H1 (cell line): ENCODE measurements around the gene ELFN1. TPM values are rescaled to one million over a fixed set of nuclear protein-coding genes. Genes with fewer than 3 reads are reported as not detected.

Source experiments
- CTCF ChIA-PET: fragments of 300-600 bp; sonication (Branson Sonifier 250); formaldehyde crosslinking; loops from one replicate; lab custom pipeline; 2021; ENCODE audit not compliant: partially characterized antibody; lab: Charles Lee
- POLR2A ChIA-PET: fragments of 300-600 bp; sonication (Branson Sonifier 250); formaldehyde crosslinking; loops from one replicate; lab custom pipeline; 2021; ENCODE audit warnings: inconsistent platforms; ENCODE audit not compliant: partially characterized antibody; lab: Charles Lee
- DNase-seq, 2 experiments: peaks; one replicate each; pipeline versions ENCODE4 v3.0.0 to v3.0.0-alpha.2; 2010 to 2022; ENCODE audit warnings: low spot score in 2 of 2, low read depth in 1 of 2, mixed read lengths in 1 of 2
- FAIRE-seq: peaks from 2 replicates; lab custom pipeline; 2011; peaks lifted over from hg19 to GRCh38; lab: Jason Lieb, UNC
- H2AFZ ChIP-seq: 2 replicates; pipeline ENCODE4 v1.8.1; 2012; ENCODE audit warnings: low read length, inconsistent platforms
- H2AK5ac ChIP-seq: 2 replicates; pipeline ENCODE4 v1.6.1; 2013; ENCODE audit warnings: low read depth, low read length
- H2BK120ac ChIP-seq: replicated peaks from 2 replicates; pipeline ENCODE3; 2013; ENCODE audit warnings: low read depth, low read length, inconsistent platforms
- H2BK12ac ChIP-seq: 2 replicates; pipeline ENCODE4 v1.6.1; 2013; ENCODE audit warnings: low read depth, low read length
- H2BK15ac ChIP-seq: 2 replicates; pipeline ENCODE4 v1.6.1; 2013; ENCODE audit warnings: low read length
- H2BK20ac ChIP-seq: 2 replicates; pipeline ENCODE4 v1.6.1; 2013; ENCODE audit warnings: low read length
- H2BK5ac ChIP-seq: 2 replicates; pipeline ENCODE4 v1.6.1; 2013; ENCODE audit warnings: low read depth, low read length
- H3K14ac ChIP-seq: 2 replicates; pipeline ENCODE4 v1.6.1; 2013; ENCODE audit warnings: inconsistent platforms; ENCODE audit not compliant: insufficient read length
- H3K18ac ChIP-seq: 2 replicates; pipeline ENCODE4 v1.6.1; 2013; ENCODE audit warnings: low read length; ENCODE audit errors: extremely low read depth
- H3K23ac ChIP-seq: 2 replicates; pipeline ENCODE4 v1.6.1; 2013; ENCODE audit warnings: inconsistent platforms; ENCODE audit not compliant: insufficient read length
- H3K23me2 ChIP-seq: 2 replicates; pipeline ENCODE4 v1.6.1; 2013; ENCODE audit warnings: low read depth, low read length
- H3K27ac ChIP-seq: 2 replicates; pipeline ENCODE4 v1.6.1; 2011; ENCODE audit warnings: low read depth, low read length, inconsistent platforms
- H3K27me3 ChIP-seq, 4 experiments: replicated peaks in 1 of 4; 1 replicate in 1 of 4; 2 replicates in 3 of 4; pipeline versions ENCODE4 v1.6.1 to v1.8.1; 2011 to 2013; ENCODE audit warnings: low read length in 3 of 4, mild to moderate bottlenecking in 3 of 4, inconsistent platforms in 2 of 4, mixed read lengths in 2 of 4, moderate library complexity in 1 of 4; ENCODE audit not compliant: control insufficient read depth in 3 of 4, insufficient read depth in 3 of 4; ENCODE audit errors: extremely low read depth in 1 of 4
- H3K36me3 ChIP-seq, 4 experiments: 2 replicates each; pipeline versions ENCODE4 v1.6.1 to v1.8.1; 2011 to 2013; ENCODE audit warnings: mild to moderate bottlenecking in 4 of 4, low read length in 3 of 4, moderate library complexity in 2 of 4, control low read depth in 1 of 4, inconsistent platforms in 1 of 4; ENCODE audit not compliant: insufficient read depth in 4 of 4, control insufficient read depth in 2 of 4
- H3K4ac ChIP-seq: replicated peaks from 2 replicates; pipeline ENCODE3; 2013; ENCODE audit warnings: low read length, low read depth, mixed read lengths, inconsistent platforms; ENCODE audit not compliant: insufficient read length
- H3K4me1 ChIP-seq, 4 experiments: replicated peaks in 1 of 4; 1 replicate in 1 of 4; 2 replicates in 3 of 4; pipeline versions ENCODE4 v1.6.1 to v1.8.1; 2011 to 2013; ENCODE audit warnings: low read length in 3 of 4, inconsistent platforms in 2 of 4, mixed read lengths in 1 of 4; ENCODE audit not compliant: insufficient read depth in 4 of 4, control insufficient read depth in 3 of 4
- H3K4me2 ChIP-seq, 2 experiments: 2 replicates each; pipeline versions ENCODE4 v1.6.1 to v1.8.1; 2011 to 2013; ENCODE audit warnings: low read depth in 2 of 2, low read length in 2 of 2, control low read depth in 1 of 2, inconsistent platforms in 1 of 2, mild to moderate bottlenecking in 1 of 2; ENCODE audit not compliant: insufficient read depth in 1 of 2
- H3K4me3 ChIP-seq, 4 experiments: fragments of 200-600, 300-600 bp in 1 of 4; sonication (generic), shearing (Covaris generic), sonication (Bioruptor Twin) in 1 of 4; 2 replicates each; pipeline versions ENCODE4 v1.5.1 to v1.8.1; 2011 to 2016; ENCODE audit warnings: low read length in 4 of 4, low read depth in 3 of 4, control low read depth in 2 of 4, inconsistent platforms in 2 of 4, mild to moderate bottlenecking in 2 of 4, mixed read lengths in 1 of 4, moderate library complexity in 1 of 4; ENCODE audit not compliant: insufficient read depth in 2 of 4; ENCODE audit errors: extremely low read depth in 1 of 4
- H3K56ac ChIP-seq: replicated peaks from 2 replicates; pipeline ENCODE3; 2013; ENCODE audit warnings: low read depth, mild to moderate bottlenecking, mixed read lengths, low read length, inconsistent platforms; ENCODE audit not compliant: insufficient read length
- H3K79me1 ChIP-seq: 2 replicates; pipeline ENCODE4 v1.6.1; 2013; ENCODE audit warnings: low read depth, low read length, control low read depth
- H3K79me2 ChIP-seq, 2 experiments: 2 replicates each; pipeline versions ENCODE4 v1.6.1 to v1.8.1; 2012 to 2013; ENCODE audit warnings: low read length in 2 of 2, mild to moderate bottlenecking in 2 of 2, inconsistent platforms in 1 of 2; ENCODE audit not compliant: insufficient read depth in 2 of 2, control insufficient read depth in 1 of 2
- H3K9ac ChIP-seq, 4 experiments: replicated peaks in 1 of 4; 1 replicate in 1 of 4; 2 replicates in 3 of 4; pipeline versions ENCODE4 v1.6.1 to v1.8.1; 2011 to 2013; ENCODE audit warnings: low read depth in 3 of 4, low read length in 3 of 4, control low read depth in 2 of 4, mild to moderate bottlenecking in 2 of 4, moderate library complexity in 2 of 4, inconsistent platforms in 1 of 4; ENCODE audit errors: extremely low read depth in 1 of 4
- H3K9me3 ChIP-seq, 2 experiments: 2 replicates each; pipeline versions ENCODE4 v1.6.1 to v1.8.1; 2012 to 2013; ENCODE audit warnings: mild to moderate bottlenecking in 2 of 2, moderate library complexity in 2 of 2, control low read depth in 1 of 2, inconsistent platforms in 1 of 2, low read depth in 1 of 2, low read length in 1 of 2, mixed read lengths in 1 of 2; ENCODE audit not compliant: insufficient read depth in 2 of 2
- H4K20me1 ChIP-seq, 2 experiments: replicated peaks in 1 of 2; 2 replicates each; pipeline versions ENCODE3 to v1.8.1; 2011 to 2013; ENCODE audit warnings: inconsistent platforms in 2 of 2, low read length in 2 of 2, mild to moderate bottlenecking in 1 of 2; ENCODE audit not compliant: insufficient read depth in 2 of 2, control insufficient read depth in 1 of 2
- H4K5ac ChIP-seq: 2 replicates; pipeline ENCODE4 v1.6.1; 2013; ENCODE audit warnings: low read length, low read depth, mixed read lengths, inconsistent platforms; ENCODE audit not compliant: insufficient read length
- H4K8ac ChIP-seq: 2 replicates; pipeline ENCODE4 v1.8.0; 2013; ENCODE audit warnings: mild to moderate bottlenecking, moderate library complexity, low read length, inconsistent platforms; ENCODE audit not compliant: insufficient read depth; ENCODE audit errors: extremely low read depth
- H4K91ac ChIP-seq: replicated peaks from 2 replicates; pipeline ENCODE3; 2013; ENCODE audit warnings: low read length, mixed read lengths, inconsistent platforms; ENCODE audit not compliant: insufficient read length
- FOSL1 ChIP-seq: IDR thresholded peaks from 2 replicates; pipeline ENCODE4 v1.6.1; 2011; ENCODE audit warnings: mild to moderate bottlenecking, low read depth, low read length, moderate library complexity; ENCODE audit not compliant: insufficient read depth
- RAD21 ChIP-seq, 2 experiments: IDR thresholded peaks in 1 of 2; conservative IDR thresholded peaks in 1 of 2; 2 replicates each; pipeline ENCODE4 v1.6.1; 2011; ENCODE audit warnings: low read depth in 2 of 2, low read length in 2 of 2, improper control_type of control experiment in 1 of 2, inconsistent platforms in 1 of 2, mild to moderate bottlenecking in 1 of 2, moderate library complexity in 1 of 2
- RBBP5 ChIP-seq: IDR thresholded peaks from 2 replicates; pipeline ENCODE4 v1.7.1; 2012; ENCODE audit warnings: low read depth, mild to moderate bottlenecking, inconsistent platforms, low read length, moderate library complexity, borderline replicate concordance
- SUZ12 ChIP-seq: fragments of 200-600 bp; sonication (generic); IDR thresholded peaks from 2 replicates; pipeline ENCODE4 v1.6.1; 2012; ENCODE audit warnings: mild to moderate bottlenecking, inconsistent platforms, low read length, moderate library complexity, mixed read lengths
- WGBS, 2 experiments: shearing (Covaris generic) in 1 of 2; methylation state at CpG; one replicate each; pipeline versions ENCODE4 v1.1.6 to v1.1.7; 2013 to 2015; ENCODE audit warnings: low lambda C conversion rate in 2 of 2, mixed read lengths in 2 of 2, inconsistent platforms in 1 of 2, low coverage in 1 of 2, missing lambda C conversion rate in 1 of 2; ENCODE audit not compliant: insufficient replicate concordance in 2 of 2, insufficient coverage in 1 of 2, insufficient read length in 1 of 2; ENCODE audit errors: extremely low coverage in 1 of 2, missing lambda C conversion rate in 1 of 2; 5-methylcytosine and 5-hydroxymethylcytosine counted together
- polyA plus RNA-seq, 7 experiments: library from polyadenylated mRNA; depleted of rRNA in 3 of 7; stranded (reverse) in 5 of 7; unstranded in 2 of 7; fragments of >200 nt in 5 of 7; fragments of 200-250 nt in 2 of 7; gene quantifications; 1 replicate in 5 of 7; 2 replicates in 1 of 7; 4 replicates in 1 of 7; pipeline versions ENCODE4 v1.2.1 to v1.2.3, GENCODE V29; 2011 to 2013; ENCODE audit warnings: missing spikeins in 2 of 7, mixed read lengths in 2 of 7
- total RNA-seq: library from RNA; stranded (reverse); fragmentation: NEBNext Ultra II Directional; extraction: Animal tissue kit (Norgen Biotek cat#: 25700); gene quantifications from 2 replicates; pipeline ENCODE4 v1.2.1, GENCODE V29; 2021
- TF ChIP-seq, protein P1 (sequence below): IDR thresholded peaks from 2 replicates; pipeline ENCODE4 v1.6.1; 2012; ENCODE audit warnings: inconsistent platforms

ELFN1 gene
- total and polyA plus RNA-seq, 2 of the 8 experiments (the other 6 are each of a cell fraction or from before 2014, with no cell fraction given): 2.0 to 4.5 TPM

DNA sequence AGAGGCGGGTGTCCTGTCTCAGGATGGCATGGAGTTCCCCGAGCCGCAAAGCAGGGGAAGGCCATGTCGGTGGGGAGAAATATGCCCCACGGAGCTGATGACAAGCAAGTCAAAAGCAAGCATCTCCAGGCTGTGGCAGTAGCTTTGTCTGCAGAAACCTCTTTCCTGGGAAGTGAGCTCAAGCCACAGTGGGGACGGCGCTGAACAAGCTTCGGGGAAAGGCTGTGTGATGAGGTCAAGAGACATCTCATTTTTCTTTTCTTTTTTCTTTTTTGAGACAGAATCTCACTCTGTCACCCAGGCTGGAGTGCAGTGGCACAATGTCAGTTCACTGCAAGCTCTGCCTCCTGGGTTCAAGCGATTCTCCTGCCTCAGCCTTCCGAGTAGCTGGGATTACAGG is 62.6 kb downstream of the ELFN1 start:
- Histone ChIP-seq H2BK120ac (no peak overlapping the region), H4K8ac (no peak overlapping the region), H2BK12ac (no peak overlapping the region), H3K9ac (no peak overlapping the region), H3K27ac (no peak overlapping the region), H3K4me2 (no peak overlapping the region), H3K56ac (no peak overlapping the region), H4K5ac (no peak overlapping the region), H4K20me1 (no peaks in the 10 kb centered on the region), H3K14ac (no peak overlapping the region), H3K79me2 (no peaks in the 10 kb centered on the region), H2BK5ac (no peak overlapping the region), H3K23me2 (no peaks in the 10 kb centered on the region), H3K18ac (no peak overlapping the region), H3K4ac (no peak overlapping the region), H4K91ac (no peak overlapping the region), H3K4me3 (no peak overlapping the region), H3K27me3 (no peaks in the 10 kb centered on the region; a peak in 1 of 7 replicates), H2BK15ac (no peak overlapping the region), H2AFZ (no peak overlapping the region), H2AK5ac (no peak overlapping the region), H3K23ac (no peak overlapping the region), H3K4me1 (peaks cover 0 to 3% (median 0%) of the 10 kb centered on the region in 4 experiments; a peak in 3 of 7 replicates), H2BK20ac (no peak overlapping the region), H3K36me3 (no peaks in the 10 kb centered on the region), H3K79me1 (no peaks in the 10 kb centered on the region), H3K9me3 (peaks cover 0 to 14% of the 10 kb centered on the region in 2 experiments; a peak in 3 of 4 replicates)
- WGBS, 2 experiments: 91% methylated on average over 10 of the region's 10 CpGs; no CpG with 5 or more reads in 1 of the 2 experiments
- TF ChIP-seq, protein P1, sequence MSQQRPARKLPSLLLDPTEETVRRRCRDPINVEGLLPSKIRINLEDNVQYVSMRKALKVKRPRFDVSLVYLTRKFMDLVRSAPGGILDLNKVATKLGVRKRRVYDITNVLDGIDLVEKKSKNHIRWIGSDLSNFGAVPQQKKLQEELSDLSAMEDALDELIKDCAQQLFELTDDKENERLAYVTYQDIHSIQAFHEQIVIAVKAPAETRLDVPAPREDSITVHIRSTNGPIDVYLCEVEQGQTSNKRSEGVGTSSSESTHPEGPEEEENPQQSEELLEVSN: no peak
- no peak for TF ChIP-seq RBBP5
- TF ChIP-seq SUZ12: no peak
- TF ChIP-seq RAD21 (IDR thresholded peaks at IDR 0.05 in 1 of 2, conservative IDR thresholded peaks at IDR 0.05 in 1 of 2; ENCODE audit: low read depth in 2 of 2, low read length in 2 of 2): no peak
- no peak for TF ChIP-seq FOSL1
- CTCF ChIA-PET: interaction anchor here (0.9 to 1.1 kb wide), 5 partner anchors 68 to 367 kb away, joined by 3 to 4 read pairs (median 3); no protein-coding TSS in a partner anchor
- no peak for DNase-seq
- POLR2A ChIA-PET: no interaction called here
- no peak for FAIRE-seq
